NCI-H526 (cell line): Measurements from ENCODE around the gene TTC36.
"Not testable (repeated sequence)": the region's sequence is repeated elsewhere in the genome, so short reads cannot be mapped to it uniquely, and the experiment has no call there.

Source experiments
- DNase-seq, 2 experiments: peaks; one replicate each; lab custom pipeline; 2025; lab: John Stamatoyannopoulos, UW

TTC36 gene

DNA sequence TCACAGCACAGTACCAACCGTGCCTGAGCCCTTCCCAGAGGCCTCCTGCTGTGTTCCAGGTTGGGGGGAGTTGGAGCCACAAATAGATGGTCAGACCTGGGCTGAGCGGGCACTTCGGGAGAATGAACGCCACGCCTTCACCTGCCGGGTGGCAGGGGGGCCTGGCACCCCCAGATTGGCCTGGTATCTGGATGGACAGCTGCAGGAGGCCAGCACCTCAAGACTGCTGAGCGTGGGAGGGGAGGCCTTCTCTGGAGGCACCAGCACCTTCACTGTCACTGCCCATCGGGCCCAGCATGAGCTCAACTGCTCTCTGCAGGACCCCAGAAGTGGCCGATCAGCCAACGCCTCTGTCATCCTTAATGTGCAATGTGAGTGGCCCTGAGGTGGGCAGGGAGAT, 4.8 kb downstream of the TTC36 start:
- DNase-seq = no peak

DNA sequence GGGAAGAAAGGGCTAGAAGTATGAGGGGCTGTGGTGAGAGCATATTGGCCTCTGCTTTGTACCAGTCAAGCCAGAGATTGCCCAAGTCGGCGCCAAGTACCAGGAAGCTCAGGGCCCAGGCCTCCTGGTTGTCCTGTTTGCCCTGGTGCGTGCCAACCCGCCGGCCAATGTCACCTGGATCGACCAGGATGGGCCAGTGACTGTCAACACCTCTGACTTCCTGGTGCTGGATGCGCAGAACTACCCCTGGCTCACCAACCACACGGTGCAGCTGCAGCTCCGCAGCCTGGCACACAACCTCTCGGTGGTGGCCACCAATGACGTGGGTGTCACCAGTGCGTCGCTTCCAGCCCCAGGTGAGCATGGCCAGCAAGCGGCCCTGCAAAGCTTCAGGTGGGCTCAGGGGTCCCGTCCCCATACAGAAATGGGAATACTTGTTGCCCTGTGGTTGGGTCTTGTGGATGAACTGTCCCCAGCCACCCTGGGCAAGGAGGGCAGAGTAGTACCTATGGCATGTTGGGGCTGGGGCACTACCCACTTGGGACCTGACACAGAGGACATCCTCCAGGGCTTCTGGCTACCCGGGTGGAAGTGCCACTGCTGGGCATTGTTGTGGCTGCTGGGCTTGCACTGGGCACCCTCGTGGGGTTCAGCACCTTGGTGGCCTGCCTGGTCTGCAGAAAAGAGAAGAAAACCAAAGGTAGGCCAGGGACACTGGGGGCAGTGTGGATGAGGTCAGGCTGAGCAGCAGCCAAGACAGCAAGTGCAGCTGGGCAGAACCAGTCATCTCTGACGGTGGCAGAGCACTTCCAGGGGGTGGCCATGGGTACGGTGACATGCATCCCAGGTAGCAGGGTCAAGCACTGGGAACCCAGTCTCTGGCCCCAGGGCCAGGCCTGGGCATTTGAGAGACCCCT, 5.8 kb downstream of the TTC36 start:
- DNase-seq = no peak

DNA sequence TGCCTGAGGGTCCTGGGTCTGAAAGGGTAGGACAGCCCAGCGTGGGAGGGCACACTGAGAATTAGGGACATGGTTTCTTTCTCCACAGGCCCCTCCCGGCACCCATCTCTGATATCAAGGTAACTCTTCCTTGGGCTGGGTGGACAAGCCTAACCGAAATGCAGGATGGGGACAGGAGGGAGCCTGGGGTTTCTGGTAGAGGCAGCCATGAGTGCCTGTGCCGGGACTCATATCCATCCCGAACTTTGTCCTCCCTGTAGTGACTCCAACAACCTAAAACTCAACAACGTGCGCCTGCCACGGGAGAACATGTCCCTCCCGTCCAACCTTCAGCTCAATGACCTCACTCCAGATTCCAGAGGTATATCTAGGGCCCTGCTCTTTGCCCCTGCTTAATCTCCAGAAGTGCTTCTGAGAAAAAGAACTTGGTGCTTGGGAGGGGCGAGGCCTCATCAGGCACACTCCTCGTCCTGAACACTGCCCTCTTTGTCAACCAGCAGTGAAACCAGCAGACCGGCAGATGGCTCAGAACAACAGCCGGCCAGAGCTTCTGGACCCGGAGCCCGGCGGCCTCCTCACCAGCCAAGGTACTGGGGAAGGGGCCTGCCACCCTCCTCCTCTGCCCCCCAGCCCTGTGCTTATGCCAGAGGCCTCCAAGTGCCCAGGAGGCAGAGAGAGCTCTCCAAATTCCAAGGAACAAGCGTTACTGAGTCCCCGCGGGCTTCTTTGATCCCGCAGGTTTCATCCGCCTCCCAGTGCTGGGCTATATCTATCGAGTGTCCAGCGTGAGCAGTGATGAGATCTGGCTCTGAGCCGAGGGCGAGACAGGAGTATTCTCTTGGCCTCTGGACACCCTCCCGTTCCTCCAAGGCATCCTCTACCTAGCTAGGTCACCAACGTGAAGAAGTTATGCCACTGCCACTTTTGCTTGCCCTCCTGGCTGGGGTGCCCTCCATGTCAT, 6.8 kb downstream of the TTC36 start:
- DNase-seq = peak; percentile 18 to 72

DNA sequence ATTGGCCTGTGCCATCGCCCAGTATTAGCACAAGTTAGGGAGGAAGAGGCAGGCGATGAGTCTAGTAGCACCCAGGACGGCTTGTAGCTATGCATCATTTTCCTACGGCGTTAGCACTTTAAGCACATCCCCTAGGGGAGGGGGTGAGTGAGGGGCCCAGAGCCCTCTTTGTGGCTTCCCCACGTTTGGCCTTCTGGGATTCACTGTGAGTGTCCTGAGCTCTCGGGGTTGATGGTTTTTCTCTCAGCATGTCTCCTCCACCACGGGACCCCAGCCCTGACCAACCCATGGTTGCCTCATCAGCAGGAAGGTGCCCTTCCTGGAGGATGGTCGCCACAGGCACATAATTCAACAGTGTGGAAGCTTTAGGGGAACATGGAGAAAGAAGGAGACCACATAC, 8.0 kb downstream of the TTC36 start:
- DNase-seq = no peak

DNA sequence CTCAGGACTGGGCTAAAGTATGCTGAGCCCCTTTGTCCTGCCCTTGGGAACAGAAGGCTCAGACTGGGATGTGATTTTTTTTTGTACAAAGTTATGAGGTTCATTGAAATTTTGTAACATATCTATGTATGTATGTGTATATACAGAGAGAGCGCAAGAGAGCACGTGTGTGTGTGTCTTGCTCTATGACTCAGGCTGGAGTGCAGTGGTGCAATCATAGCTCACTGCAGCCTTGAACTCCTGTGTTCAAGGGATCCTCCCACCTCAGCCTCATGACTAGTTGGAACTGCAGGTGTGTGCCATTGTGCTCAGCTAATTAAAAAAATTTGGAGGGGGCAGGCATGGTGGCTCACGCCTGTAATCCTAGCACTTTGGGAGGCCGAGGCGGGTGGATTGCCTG, 9.5 kb downstream of the TTC36 start:
- DNase-seq = no peak

DNA sequence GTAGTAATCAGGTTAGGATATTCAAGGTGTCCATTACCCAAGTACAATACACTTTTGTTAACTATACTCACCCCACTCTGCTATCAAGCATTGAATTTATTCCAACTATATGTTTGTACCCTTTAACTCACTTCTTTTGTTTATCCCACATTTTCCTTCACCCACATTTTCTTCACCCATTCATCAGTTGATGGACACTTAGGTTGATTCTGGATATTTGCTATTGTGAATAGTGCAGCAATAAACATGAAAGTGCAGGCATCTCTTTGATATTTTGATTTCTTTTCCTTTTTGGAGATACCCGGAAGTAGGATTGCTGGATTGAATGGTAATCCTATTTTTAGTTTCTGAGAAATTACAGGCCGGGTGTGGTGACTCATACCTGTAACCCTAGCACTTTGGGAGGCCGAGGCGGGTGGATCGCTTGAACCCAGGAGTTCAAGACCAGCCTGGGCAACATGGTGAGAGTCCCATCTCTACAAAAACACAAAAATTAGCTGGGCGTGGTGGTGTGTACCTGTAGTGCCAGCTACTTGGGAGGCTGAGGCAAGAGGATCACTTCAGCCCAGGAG, 10.2 kb downstream of the TTC36 start:
- DNase-seq = no peak

DNA sequence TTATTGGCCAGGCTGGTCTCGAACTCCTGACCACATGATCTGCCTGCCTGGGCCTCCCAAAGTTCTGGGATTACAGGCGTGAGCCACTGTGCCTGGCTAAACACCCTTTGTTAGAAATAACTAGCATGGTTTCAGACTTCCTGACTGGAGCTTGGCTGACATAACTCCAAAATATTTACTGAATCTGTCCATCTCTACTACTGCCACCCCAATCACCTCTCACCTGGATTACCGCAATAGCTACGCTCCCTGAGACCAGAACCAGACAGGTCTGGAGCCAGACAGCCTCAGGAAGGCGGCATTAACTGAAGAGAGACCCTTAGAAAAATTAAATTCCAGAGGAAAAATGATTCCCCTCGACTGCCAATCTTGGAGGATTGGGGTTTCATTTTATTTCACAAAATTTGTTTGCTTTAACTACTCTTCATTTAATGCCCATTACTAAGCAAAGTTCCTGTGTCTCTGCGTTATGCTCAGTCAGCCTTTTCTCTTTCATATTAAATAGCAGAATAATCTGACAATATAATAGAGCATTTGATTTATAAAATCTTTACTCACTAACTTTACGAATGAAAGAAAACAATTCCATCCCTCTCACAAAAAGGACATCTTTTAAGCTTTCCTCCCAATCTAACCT, 16.9 kb downstream of the TTC36 start:
- DNase-seq = no peak

DNA sequence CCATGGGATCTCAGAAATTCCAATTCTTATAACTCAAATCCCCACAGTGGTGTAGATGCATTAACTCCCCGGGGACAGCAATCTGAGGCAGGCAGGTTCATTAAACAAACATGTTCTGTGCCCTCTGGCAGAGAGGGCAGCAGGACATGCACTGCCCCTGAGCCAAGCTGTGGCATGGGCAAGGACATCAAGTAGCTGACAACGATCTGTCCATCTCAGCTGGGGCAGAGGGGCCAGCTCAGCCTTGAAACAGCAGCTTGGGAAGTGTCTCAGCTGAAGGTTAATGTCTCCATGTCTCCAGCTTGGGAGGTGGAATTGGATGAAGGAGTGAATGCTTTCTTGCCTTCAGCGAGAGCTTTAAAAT, 17.4 kb downstream of the TTC36 start:
- DNase-seq = no peak

DNA sequence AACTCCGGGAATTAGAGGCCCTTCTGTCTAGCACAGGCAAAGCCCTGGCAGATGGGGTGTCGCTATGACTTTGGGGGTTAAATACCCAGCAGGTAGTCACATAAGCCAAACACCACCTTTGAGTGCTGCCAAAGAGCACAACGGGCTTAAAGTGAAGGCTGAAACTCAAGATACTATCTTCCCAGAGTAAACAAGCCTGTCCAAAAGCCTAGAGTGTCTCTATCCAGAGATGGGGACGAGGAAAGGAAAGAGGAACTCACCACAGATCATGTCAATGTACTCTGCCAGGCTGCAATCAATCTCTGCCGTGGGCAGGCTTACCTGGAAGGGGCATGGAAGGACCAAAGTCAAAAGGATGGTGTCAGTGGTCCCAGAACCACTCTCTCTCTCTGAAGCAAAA, 18.3 kb downstream of the TTC36 start:
- no peak for DNase-seq

DNA sequence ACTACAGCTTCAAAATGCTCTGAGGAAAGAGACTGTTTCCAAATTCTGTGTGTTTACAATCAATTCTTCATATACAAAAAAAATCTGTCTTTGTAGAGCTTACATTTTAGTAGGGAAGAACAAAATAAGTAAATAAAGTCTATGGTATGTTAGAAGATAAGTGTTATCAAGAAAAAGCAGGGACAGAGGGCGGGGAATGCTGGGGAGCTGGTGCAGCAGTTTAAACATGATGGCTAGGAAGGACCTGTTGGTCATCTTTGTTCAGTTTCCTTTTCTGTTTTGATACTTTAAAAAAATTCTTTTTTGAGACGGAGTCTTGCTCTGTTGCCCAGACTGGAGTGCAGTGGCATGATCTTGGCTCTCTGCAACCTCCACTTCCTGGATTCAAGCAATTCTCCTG, 19.9 kb downstream of the TTC36 start:
- DNase-seq = no peak

DNA sequence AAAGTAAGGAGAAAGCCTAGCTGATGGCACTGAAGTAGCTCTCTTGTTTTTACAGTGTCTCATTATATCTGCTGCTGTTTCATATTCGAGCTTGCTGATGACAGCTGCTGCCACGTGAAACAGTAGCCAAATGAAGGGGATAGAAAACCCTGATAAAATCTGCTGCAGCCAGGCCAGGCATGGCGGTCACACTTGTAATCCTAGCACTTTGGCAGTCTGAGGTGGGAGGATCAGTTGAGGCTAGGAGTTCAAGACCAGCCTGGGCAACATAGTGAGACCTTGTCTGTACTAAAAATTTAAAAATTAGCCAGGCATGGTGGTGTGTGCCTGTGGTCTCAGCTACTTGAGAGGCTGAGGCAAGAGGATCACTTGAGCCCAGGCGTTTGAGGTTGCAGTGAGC, 25.1 kb downstream of the TTC36 start:
- DNase-seq = no peak

DNA sequence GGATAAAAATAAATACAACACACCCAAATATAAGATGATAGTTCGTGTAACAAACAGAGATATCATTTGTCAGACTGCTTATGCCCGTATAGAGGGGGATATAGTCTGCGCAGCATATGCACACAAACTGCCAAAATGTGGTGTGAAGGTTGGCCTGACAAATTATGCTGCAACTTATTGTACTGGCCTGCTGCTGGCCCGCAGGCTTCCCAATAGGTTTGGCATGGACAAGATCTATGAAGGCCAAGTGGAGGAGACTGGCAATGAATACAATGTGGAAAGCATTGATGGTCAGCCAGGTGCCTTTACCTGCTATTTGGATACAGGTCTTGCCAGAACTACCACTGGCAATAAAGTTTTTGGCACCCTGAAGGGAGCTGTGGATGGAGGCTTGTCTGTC, 33.5 kb downstream of the TTC36 start:
- no peak for DNase-seq

DNA sequence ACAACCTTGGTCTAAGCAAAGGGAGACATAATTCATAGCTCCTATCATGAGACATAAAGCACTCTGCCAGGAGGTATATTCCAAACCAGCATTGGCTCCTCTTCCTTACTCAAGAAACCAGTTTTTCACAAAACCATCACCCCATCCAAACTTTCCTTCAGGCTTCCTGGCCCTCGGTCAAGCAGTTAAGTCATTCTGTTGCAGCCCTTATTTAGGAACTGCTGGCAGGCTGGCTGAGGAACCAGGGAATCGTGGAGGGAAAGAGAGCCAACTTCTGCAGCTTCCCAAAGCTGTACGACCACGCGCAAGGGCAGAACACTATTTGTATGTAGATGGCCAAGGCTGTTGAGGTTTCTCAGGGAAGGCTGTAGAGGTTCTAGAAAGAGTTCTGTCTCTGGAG, 37.8 kb downstream of the TTC36 start:
- DNase-seq = no peak

DNA sequence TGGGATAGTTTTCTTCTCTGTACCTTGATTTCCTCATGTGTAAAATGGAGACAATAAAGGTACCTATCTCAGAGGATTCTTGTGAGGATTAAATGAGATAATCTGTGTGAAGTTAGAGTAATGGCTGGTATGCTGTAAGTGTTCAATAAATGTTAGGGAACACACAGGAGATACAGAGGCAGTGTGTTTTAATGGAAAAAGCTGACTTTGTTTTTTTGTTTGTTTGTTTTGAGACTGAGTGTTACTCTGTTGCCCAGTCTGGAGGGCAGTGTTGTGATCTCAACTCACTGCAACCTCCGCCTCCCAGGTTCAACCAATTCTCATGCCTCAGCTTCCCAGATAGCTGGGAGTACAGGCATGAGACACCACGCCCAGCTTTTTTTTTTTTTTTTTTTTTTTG, 42.4 kb downstream of the TTC36 start:
- no peak for DNase-seq

DNA sequence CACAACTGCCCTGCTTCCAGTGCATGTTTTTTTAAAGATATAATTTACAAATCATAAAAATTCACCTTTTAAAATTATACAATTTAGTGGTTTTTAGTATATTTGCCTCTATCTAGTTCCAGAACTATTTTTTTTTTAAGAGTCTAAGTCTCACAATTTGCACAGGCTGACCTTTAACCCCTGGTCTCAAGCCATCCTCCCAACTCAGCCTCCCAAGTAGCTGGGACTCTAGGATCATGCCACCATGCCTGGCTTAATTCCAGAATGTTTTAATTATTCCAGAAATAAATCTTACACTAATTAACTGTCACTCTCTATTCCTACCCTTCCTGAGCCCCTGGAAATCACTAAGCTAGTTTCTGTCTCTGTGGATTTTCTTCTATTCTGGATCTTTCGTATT, 43.5 kb downstream of the TTC36 start:
- no peak for DNase-seq

DNA sequence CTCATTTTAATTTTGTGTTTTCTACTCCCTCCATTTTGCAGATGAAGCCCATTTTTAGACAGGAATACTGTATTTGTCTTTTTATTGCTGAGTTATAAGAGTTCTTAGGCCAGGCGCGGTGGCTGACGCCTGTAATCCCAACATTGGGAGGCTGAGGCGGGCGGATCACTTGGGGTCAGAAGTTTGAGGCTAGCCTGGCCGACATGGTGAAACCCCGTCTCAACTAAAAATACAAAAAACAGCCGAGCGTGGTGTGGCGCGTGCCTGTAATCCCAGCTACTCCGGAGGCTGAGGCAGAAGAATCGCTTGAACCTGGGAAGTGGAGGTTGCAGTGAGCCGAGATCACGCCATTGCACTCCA, 44.4 kb downstream of the TTC36 start:
- peak in 1 of 2 experiments; percentile 59 for DNase-seq

DNA sequence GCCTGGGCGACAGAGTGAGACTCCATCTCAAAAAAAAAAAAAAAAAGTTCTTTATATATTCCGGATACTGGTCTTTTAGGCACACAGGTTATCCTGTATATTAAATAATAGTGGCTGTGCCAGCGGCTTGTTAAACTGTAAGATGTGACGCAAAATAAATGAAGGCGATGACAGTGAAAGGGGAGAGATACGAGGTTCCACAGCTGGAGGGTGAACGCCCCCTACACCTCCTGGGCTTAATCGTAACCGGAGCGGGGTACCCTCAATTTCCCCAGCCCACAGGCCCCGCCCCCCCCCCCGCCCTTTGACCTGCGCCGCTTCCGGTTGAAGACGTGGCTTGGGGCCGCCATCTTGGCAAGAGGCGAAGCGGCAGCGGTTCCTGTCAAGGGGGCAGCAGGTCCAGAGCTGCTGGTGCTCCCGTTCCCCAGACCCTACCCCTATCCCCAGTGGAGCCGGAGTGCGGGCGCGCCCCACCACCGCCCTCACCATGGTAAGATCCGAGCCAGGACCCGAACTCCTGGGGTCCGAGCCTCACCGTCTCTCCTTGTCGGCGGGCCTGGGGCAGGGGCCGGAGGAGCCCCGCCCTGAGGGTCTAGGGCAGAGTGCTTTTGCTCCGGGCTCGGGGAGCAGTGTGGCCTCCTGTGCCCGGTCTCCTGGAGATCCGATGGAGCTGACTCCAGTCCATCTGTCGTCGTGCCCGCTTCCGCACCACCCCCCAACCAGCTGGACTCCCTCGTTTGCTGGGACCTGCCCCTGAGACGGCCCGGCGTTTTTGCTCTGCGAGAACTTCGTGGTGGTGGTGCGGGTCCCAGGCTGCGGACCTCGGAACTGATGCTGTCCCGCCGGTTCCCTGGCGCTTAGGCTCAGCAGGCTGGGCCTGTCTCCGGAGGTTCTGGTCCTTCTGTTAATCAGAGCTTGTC, 45.0 kb downstream of the TTC36 start, which contains the start of gene ARCN1:
ARCN1 (plus strand) TSS at position 349 of the 920 bp plus-strand sequence; CDS start at position 488, 139 bp downstream.
- peak; percentile 80 to 97 for DNase-seq

DNA sequence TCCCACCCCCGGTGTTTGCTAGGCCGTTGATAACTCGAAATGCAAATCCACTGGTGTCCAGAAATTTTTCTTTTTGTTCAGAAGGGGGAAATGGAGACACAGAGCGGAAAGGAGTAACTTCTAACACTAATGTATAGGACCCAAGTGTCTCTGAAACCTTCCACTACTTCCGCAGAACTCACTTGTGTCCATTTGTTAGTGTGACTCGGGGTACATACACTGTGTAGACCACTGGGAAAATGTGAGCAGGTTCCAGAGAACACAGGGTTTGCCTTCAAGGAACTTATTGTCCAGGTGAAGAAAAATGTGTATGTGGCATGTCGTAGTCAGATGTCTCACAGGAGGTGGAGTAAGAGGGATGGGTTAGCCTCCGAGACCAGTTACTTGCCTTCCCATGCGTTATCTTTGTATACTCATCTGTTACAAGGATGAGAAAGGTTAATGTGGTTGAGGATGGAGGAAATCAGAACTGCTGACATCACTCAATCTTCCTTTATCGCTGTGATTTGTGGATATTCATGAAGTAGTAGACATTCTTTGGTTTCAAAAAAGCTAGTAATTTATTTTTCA, 45.8 kb downstream of the TTC36 start:
- DNase-seq = peak in 1 of 2 experiments; percentile 53

DNA sequence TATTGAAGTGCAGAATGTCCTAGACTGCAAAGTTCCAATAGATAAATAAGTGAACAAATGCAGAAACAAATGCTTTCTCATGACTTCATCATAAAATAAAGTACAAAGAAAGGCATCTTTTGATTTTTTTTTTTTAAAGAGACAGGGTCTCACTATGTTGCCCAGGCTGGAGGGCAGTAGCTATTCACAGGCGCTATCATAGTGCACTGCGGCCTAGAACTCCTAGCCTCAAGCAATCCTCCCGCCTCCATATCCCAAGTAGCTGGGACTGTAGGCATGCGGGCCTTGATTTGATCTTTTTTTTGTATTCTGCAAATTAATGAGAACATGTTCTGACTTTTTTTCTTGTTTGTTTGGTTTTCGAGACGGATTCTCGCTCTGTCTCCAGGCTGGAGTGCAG, 47.4 kb downstream of the TTC36 start:
- no peak for DNase-seq

DNA sequence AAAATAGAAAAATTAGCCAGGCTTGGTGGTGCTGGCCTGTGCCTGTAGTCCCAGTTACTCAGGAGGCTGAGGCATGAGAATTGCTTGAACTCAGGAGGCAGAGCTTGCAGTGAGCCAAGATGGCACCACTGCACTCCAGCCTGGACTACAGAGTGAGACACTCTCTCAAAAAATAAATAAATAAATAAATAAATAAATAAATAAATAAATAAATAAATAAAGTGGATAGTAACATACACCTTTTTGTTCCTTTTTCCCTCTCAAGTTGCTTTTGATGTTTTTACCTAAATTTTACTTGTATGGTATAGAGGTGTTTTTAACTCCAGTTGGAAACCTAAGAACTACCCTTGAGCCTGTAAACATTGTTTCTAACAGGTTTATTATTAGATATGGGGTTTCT, 50.7 kb downstream of the TTC36 start:
- DNase-seq = not testable (repeated sequence)
